ENCODE results near the gene EFNB3. TPM values are rescaled to one million over a fixed set of nuclear protein-coding genes. Genes with fewer than 3 reads are reported as not detected.

Gene EFNB3
- total and polyA plus RNA-seq, 8 donors: 0.37 to 5.4 (median 0.98) TPM

DNA sequence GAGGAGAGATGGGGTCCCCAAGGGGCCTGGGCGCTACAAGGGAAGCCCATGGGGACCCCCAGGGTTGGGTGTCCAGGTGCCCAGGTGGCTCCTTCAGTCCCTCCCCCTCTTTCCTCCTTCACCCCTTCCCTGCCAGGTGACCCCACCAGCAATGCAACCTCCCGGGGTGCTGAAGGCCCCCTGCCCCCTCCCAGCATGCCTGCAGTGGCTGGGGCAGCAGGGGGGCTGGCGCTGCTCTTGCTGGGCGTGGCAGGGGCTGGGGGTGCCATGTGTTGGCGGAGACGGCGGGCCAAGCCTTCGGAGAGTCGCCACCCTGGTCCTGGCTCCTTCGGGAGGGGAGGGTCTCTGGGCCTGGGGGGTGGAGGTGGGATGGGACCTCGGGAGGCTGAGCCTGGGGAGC, 4.0 kb downstream of the EFNB3 start:
- H3K36me3 ChIP-seq: no peaks in the 10 kb centered on the region
- FAIRE-seq: no peak
- no peak overlapping the region for H3K27ac ChIP-seq
- intact Hi-C loops (cut with DNase I): no loop called here
- no peaks in the 10 kb centered on the region for H3K9me3 ChIP-seq
- no peak overlapping the region for H3K4me3 ChIP-seq
- no peaks in the 10 kb centered on the region for H3K4me1 ChIP-seq
- no peak for DNase-seq
- ATAC-seq: no peak
- TF ChIP-seq, protein P1, sequence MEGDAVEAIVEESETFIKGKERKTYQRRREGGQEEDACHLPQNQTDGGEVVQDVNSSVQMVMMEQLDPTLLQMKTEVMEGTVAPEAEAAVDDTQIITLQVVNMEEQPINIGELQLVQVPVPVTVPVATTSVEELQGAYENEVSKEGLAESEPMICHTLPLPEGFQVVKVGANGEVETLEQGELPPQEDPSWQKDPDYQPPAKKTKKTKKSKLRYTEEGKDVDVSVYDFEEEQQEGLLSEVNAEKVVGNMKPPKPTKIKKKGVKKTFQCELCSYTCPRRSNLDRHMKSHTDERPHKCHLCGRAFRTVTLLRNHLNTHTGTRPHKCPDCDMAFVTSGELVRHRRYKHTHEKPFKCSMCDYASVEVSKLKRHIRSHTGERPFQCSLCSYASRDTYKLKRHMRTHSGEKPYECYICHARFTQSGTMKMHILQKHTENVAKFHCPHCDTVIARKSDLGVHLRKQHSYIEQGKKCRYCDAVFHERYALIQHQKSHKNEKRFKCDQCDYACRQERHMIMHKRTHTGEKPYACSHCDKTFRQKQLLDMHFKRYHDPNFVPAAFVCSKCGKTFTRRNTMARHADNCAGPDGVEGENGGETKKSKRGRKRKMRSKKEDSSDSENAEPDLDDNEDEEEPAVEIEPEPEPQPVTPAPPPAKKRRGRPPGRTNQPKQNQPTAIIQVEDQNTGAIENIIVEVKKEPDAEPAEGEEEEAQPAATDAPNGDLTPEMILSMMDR (IDR thresholded peaks at IDR 0.05): no peak
- peaks cover 0 to 12% (median 0%) of the 10 kb centered on the region in 4 donors for H3K27me3 ChIP-seq
- 71 to 72% methylated on average over 11 of the region's 11 CpGs for WGBS, 2 donors

DNA sequence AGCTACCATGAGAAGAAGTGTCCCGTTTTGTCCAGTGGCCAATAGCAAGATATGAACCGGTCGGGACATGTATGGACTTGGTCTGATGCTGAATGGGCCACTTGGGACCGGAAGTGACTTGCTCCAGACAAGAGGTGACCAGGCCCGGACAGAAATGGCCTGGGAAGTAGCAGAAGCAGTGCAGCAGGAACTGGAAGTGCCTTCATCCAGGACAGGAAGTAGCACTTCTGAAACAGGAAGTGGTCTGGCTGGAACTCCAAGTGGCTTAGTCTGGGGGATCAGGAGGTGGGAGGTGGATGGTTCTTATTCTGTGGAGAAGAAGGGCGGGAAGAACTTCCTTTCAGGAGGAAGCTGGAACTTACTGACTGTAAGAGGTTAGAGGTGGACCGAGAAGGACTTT, 5.3 kb downstream of the EFNB3 start:
- H3K27ac ChIP-seq: no peak overlapping the region
- H3K36me3 ChIP-seq: no peaks in the 10 kb centered on the region
- DNase-seq: no peak
- H3K27me3 ChIP-seq: peaks cover 0 to 10% (median 0%) of the 10 kb centered on the region in 4 donors
- ATAC-seq: no peak
- no peak for FAIRE-seq
- no peak overlapping the region for H3K4me3 ChIP-seq
- no peaks in the 10 kb centered on the region for H3K4me1 ChIP-seq
- TF ChIP-seq, protein P1 (IDR thresholded peaks at IDR 0.05): no peak
- intact Hi-C loops (cut with DNase I): no loop called here
- WGBS, 2 donors: 77 to 82% methylated on average over 7 of the region's 7 CpGs
- H3K9me3 ChIP-seq: no peaks in the 10 kb centered on the region

DNA sequence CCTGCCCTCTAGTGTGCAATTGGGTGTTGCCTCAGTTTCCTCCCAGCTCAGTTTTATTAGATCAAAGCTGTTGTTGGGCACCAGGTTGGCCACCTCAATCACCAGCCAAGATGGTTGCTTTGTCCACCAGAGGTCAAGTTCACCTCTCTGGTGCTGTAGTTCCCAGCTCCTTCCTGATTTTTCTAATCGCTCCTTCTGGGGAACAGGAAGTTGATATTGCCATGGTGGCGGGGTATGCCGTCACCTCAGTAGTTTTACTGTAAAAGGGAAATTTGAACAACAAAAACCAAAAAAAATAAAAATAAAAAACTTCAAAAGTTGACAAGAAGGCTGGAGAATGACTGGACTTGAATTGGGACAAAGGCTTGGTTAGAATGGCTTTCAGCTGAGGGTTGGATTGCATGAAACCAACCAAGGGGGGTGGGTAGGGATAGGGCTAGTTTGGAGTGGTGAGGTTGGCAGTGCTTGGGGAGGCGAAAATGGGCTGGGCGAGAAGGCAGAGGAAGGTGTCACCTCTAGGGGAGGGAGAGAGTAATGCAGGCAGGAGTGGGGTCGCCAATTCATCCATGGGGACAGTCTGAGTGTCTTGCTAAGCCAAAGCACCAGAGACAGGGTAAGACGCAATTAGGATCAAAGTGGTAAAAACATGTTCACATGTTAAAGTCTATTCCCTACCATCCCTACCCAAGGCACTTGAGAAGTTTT, 6.2 kb downstream of the EFNB3 start:
- no peaks in the 10 kb centered on the region for H3K36me3 ChIP-seq
- DNase-seq: no peak
- peaks cover 0 to 5% (median 0%) of the 10 kb centered on the region in 4 donors for H3K27me3 ChIP-seq
- intact Hi-C loops (cut with DNase I): no loop called here
- 73 to 74% methylated on average over 7 of the region's 7 CpGs for WGBS, 2 donors
- no peak for ATAC-seq
- H3K27ac ChIP-seq: no peak overlapping the region
- no peak overlapping the region for H3K4me3 ChIP-seq
- no peaks in the 10 kb centered on the region for H3K9me3 ChIP-seq
- no peak for FAIRE-seq
- TF ChIP-seq, protein P1 (IDR thresholded peaks at IDR 0.05): no peak
- H3K4me1 ChIP-seq: no peaks in the 10 kb centered on the region

DNA sequence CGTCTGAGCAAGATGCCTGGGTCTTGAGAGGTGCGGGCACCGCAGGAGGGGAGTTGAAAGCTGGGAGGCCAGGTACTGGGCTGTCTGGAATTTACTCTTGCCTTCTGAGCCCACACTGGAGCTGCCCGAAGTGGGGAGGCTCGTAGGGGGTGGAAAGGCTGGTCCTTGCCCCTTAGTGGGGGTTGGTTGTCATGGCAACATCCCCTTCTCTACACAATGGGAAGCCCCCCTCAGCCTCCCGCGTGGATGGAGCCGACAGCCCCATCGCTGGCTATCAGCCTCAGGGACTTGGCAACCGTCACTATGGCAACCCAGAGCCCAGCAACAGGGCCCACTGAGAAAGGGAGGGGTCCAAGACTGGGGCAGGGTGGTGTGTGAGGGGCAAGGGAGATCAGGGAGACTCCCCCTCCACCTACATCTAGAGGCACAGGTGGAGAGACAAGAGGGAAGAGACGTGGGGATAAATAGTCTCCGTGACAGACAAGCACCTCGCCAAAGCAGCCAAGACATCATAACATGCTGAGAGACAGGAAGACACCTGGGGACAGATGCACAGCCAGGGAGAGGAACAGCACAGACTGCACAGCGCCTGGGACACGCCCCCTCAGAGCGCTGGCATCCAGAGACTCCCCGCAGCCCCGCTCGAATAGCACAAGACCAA, 7.2 kb downstream of the EFNB3 start:
- ATAC-seq: no peak

More for the DNA sequence above, 7.2 kb downstream of the EFNB3 start:
- H3K36me3 ChIP-seq: no peaks in the 10 kb centered on the region
- TF ChIP-seq, protein P1 (IDR thresholded peaks at IDR 0.05): no peak
- no peaks in the 10 kb centered on the region for H3K4me1 ChIP-seq
- H3K27me3 ChIP-seq: no peaks in the 10 kb centered on the region
- no peaks in the 10 kb centered on the region for H3K9me3 ChIP-seq
- no peak overlapping the region for H3K27ac ChIP-seq
- no peak overlapping the region for H3K4me3 ChIP-seq
- WGBS, 2 donors: 10% methylated on average over 19 of the region's 19 CpGs
- DNase-seq: no peak
- FAIRE-seq: no peak
- intact Hi-C loops (cut with DNase I): no loop called here
